NT2/D1 (cell line): ENCODE measurements around the gene SREBF1.

Experiments used
- DNase-seq: peaks from one replicate; pipeline ENCODE4 v3.0.0-alpha.2; 2011; ENCODE audit warnings: low read depth, low spot score
- H3K27me3 ChIP-seq: 2 replicates; pipeline ENCODE4 v1.6.0; 2011; ENCODE audit warnings: mild to moderate bottlenecking; ENCODE audit not compliant: insufficient read length, insufficient read depth
- H3K36me3 ChIP-seq: 2 replicates; pipeline ENCODE4 v1.6.1; 2011; ENCODE audit warnings: mild to moderate bottlenecking, low read length, mixed read lengths; ENCODE audit not compliant: insufficient read depth, insufficient read length
- H3K4me1 ChIP-seq: 2 replicates; pipeline ENCODE4 v1.5.1; 2011; ENCODE audit not compliant: insufficient read depth, insufficient read length
- H3K4me3 ChIP-seq: 2 replicates; pipeline ENCODE4 v1.5.1; 2011; ENCODE audit warnings: low read depth; ENCODE audit not compliant: insufficient read length
- H3K9ac ChIP-seq: 2 replicates; pipeline ENCODE4 v1.6.0; 2011; ENCODE audit warnings: low read depth; ENCODE audit not compliant: insufficient read length
- H3K9me3 ChIP-seq: 2 replicates; pipeline ENCODE4 v1.5.1; 2011; ENCODE audit warnings: mild to moderate bottlenecking, low read length; ENCODE audit not compliant: insufficient read depth
- SUZ12 ChIP-seq: IDR thresholded peaks from 2 replicates; pipeline ENCODE4 v1.6.1; 2011; ENCODE audit not compliant: insufficient read length, insufficient read depth; ENCODE audit errors: extremely low read depth
- YY1 ChIP-seq: IDR thresholded peaks from 2 replicates; pipeline ENCODE4 v1.6.1; 2011; ENCODE audit not compliant: insufficient read length, insufficient read depth
- ZNF274 ChIP-seq: IDR thresholded peaks from 2 replicates; pipeline ENCODE4 v1.6.1; 2011; ENCODE audit warnings: mild to moderate bottlenecking, low read depth, low read length

SREBF1 gene

GRCh38 chr17:17797119-17797809, 39.5 kb downstream of the SREBF1 start:
- no peak for DNase-seq
- TF ChIP-seq ZNF274 = no peak
- peaks cover 25% of the 10 kb centered on the region for H3K4me1 ChIP-seq
- H3K9ac ChIP-seq = no peak overlapping the region
- no peaks in the 10 kb centered on the region for H3K27me3 ChIP-seq
- H3K9me3 ChIP-seq = no peaks in the 10 kb centered on the region
- H3K4me3 ChIP-seq = no peak overlapping the region
- peaks cover 55% of the 10 kb centered on the region for H3K36me3 ChIP-seq

DNA sequence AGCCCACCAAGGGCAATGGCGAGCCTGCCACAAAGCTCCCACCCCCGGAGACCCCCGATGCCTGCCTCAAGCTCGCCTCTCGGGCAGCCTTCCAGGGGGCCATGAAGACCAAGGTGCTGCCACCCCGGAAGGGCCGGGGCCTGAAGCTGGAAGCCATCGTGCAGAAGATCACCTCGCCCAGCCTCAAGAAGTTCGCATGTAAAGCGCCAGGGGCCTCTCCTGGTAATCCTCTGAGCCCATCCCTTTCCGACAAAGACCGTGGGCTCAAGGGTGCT, 40.1 kb downstream of the SREBF1 start:
- Histone ChIP-seq H3K4me1 (peaks cover 30% of the 10 kb centered on the region), H3K27me3 (no peaks in the 10 kb centered on the region), H3K9ac (no peak overlapping the region), H3K4me3 (no peak overlapping the region), H3K36me3 (peaks cover 55% of the 10 kb centered on the region), H3K9me3 (no peaks in the 10 kb centered on the region)
- TF ChIP-seq SUZ12 (no peak), ZNF274 (no peak), YY1 (no peak)
- DNase-seq = no peak

DNA sequence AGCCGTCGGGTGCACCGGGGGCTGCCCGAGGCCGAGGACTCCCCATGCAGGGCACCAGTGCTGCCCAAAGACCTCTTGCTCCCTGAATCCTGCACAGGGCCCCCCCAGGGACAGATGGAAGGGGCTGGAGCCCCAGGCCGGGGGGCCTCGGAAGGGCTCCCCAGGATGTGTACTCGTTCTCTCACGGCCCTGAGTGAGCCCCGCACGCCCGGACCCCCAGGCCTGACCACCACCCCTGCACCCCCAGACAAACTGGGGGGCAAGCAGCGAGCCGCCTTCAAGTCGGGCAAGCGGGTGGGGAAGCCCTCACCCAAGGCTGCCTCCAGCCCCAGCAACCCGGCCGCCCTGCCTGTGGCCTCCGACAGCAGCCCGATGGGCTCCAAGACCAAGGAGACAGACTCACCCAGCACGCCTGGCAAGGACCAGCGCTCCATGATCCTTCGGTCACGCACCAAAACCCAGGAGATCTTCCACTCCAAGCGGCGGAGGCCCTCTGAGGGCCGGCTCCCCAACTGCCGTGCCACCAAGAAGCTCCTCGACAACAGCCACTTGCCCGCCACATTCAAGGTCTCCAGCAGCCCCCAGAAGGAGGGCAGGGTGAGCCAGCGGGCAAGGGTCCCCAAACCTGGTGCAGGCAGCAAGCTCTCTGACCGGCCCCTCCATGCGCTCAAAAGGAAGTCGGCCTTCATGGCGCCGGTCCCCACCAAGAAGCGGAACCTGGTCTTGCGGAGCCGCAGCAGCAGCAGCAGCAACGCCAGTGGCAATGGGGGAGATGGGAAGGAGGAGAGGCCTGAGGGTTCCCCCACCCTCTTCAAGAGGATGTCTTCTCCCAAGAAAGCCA, 40.6 kb downstream of the SREBF1 start:
- H3K4me1 ChIP-seq = peaks cover 29% of the 10 kb centered on the region

GRCh38 chr17:17795296-17795695, 41.5 kb downstream of the SREBF1 start:
- no peaks in the 10 kb centered on the region for H3K27me3 ChIP-seq
- H3K4me3 ChIP-seq = no peak overlapping the region
- H3K9me3 ChIP-seq = no peaks in the 10 kb centered on the region
- DNase-seq = no peak
- peaks cover 28% of the 10 kb centered on the region for H3K4me1 ChIP-seq
- H3K9ac ChIP-seq = no peak overlapping the region
- H3K36me3 ChIP-seq = peaks cover 53% of the 10 kb centered on the region
- TF ChIP-seq SUZ12 (no peak), ZNF274 (no peak), YY1 (no peak)

More for the DNA sequence above, 40.6 kb downstream of the SREBF1 start:
- no peak for TF ChIP-seq SUZ12
- no peak for TF ChIP-seq YY1
- no peak for TF ChIP-seq ZNF274
- no peak overlapping the region for H3K9ac ChIP-seq
- H3K4me3 ChIP-seq = no peak overlapping the region
- DNase-seq = no peak
- H3K9me3 ChIP-seq = no peaks in the 10 kb centered on the region
- H3K36me3 ChIP-seq = peaks cover 55% of the 10 kb centered on the region
- H3K27me3 ChIP-seq = no peaks in the 10 kb centered on the region

DNA sequence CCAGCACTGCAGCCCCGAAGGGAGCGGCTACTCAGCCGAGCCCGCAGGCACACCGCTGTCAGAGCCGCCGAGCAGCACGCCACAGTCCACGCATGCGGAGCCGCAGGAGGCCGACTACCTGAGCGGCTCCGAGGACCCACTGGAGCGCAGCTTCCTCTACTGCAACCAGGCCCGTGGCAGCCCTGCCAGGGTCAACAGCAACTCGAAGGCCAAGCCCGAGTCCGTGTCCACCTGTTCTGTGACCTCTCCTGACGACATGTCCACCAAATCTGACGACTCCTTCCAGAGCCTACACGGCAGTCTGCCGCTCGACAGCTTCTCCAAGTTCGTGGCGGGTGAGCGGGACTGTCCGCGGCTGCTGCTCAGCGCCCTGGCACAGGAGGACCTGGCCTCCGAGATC, 42.4 kb downstream of the SREBF1 start:
- Histone ChIP-seq H3K27me3 (no peaks in the 10 kb centered on the region), H3K36me3 (peaks cover 52% of the 10 kb centered on the region), H3K9me3 (no peaks in the 10 kb centered on the region), H3K4me1 (peaks cover 26% of the 10 kb centered on the region), H3K4me3 (no peak overlapping the region), H3K9ac (no peak overlapping the region)
- TF ChIP-seq YY1 = no peak
- TF ChIP-seq SUZ12 = no peak
- TF ChIP-seq ZNF274 = no peak
- DNase-seq = no peak

DNA sequence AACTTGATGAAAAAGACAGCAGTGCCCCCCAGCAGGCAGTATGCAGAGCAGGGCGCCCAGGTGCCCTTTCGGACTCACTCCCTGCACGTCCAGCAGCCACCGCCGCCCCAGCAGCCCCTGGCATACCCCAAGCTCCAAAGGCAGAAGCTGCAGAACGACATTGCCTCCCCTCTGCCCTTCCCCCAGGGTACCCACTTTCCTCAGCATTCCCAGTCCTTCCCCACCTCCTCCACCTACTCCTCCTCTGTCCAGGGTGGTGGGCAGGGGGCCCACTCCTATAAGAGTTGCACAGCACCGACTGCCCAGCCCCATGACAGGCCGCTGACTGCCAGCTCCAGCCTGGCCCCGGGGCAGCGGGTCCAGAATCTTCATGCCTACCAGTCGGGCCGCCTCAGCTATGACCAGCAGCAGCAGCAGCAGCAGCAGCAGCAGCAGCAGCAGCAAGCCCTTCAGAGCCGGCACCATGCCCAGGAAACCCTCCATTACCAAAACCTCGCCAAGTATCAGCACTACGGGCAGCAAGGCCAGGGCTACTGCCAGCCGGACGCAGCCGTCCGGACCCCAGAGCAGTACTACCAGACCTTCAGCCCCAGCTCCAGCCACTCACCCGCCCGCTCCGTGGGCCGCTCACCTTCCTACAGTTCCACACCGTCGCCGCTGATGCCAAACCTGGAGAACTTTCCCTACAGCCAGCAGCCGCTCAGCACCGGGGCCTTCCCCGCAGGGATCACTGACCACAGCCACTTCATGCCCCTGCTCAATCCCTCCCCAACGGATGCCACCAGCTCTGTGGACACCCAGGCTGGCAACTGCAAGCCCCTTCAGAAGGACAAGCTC, 43.2 kb downstream of the SREBF1 start:
- Histone ChIP-seq H3K9ac (no peak overlapping the region), H3K9me3 (no peaks in the 10 kb centered on the region), H3K4me3 (no peak overlapping the region), H3K27me3 (no peaks in the 10 kb centered on the region), H3K4me1 (peaks cover 27% of the 10 kb centered on the region), H3K36me3 (peaks cover 47% of the 10 kb centered on the region)
- DNase-seq = no peak
- TF ChIP-seq YY1 = no peak
- TF ChIP-seq ZNF274 = no peak
- TF ChIP-seq SUZ12 = no peak

DNA sequence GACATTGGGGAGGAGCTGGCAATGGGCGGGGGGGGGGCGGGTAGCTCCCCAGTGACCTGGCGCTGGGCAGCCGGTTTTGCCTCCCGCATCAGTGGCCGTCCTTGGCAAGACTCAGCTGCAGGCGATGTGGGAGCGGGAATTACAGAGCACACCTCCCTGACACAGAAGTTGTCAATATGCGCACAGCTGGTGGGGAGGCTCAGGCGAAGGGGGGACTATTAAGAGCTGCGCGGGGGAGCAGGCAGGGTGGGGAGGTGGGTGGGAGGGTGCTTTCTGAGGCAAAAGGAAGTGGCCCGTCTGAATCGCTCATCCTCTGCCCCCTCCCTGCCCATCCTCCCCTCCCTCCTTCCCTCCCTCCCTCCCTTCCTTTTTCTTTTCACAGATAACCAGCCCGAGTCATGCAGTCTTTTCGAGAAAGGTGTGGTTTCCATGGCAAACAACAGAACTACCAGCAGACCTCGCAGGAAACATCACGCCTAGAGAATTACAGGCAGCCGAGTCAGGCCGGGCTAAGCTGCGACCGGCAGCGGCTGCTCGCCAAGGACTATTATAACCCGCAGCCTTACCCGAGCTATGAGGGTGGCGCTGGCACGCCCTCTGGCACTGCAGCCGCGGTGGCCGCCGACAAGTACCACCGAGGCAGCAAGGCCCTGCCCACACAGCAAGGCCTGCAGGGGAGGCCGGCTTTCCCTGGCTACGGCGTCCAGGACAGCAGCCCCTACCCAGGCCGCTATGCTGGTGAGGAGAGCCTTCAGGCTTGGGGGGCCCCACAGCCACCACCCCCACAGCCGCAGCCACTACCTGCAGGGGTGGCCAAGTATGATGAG, 44.0 kb downstream of the SREBF1 start:
- H3K4me3 ChIP-seq = no peak overlapping the region
- DNase-seq = no peak
- peaks cover 40% of the 10 kb centered on the region for H3K36me3 ChIP-seq

More for the DNA sequence above, 44.0 kb downstream of the SREBF1 start:
- peaks cover 27% of the 10 kb centered on the region for H3K4me1 ChIP-seq
- H3K27me3 ChIP-seq = no peaks in the 10 kb centered on the region
- H3K9me3 ChIP-seq = no peaks in the 10 kb centered on the region
- no peak for TF ChIP-seq YY1
- TF ChIP-seq ZNF274 = no peak
- no peak for TF ChIP-seq SUZ12
- no peak overlapping the region for H3K9ac ChIP-seq
